ENCODE data around the gene METTL8. TPM values are rescaled to one million over a fixed set of nuclear protein-coding genes. Genes with fewer than 3 reads are reported as not detected.

METTL8 gene
- total RNA-seq, 6 donors from 2014 or later = 6.1 to 15.4 (median 13.0) TPM

GRCh38 chr2:171393487-171393886 is 40.3 kb downstream of the METTL8 start:
- Histone ChIP-seq H3K27ac (no peak overlapping the region), H3K4me1 (no peaks in the 10 kb centered on the region), H3K9me3 (no peaks in the 10 kb centered on the region), H3K4me3 (no peak overlapping the region), H3K36me3 (no peaks in the 10 kb centered on the region), H3K27me3 (no peaks in the 10 kb centered on the region)
- DNase-seq (no peak), ATAC-seq (ENCODE audit: low FRiP score in 2 of 2) (no peak)
- TF ChIP-seq, protein P1, sequence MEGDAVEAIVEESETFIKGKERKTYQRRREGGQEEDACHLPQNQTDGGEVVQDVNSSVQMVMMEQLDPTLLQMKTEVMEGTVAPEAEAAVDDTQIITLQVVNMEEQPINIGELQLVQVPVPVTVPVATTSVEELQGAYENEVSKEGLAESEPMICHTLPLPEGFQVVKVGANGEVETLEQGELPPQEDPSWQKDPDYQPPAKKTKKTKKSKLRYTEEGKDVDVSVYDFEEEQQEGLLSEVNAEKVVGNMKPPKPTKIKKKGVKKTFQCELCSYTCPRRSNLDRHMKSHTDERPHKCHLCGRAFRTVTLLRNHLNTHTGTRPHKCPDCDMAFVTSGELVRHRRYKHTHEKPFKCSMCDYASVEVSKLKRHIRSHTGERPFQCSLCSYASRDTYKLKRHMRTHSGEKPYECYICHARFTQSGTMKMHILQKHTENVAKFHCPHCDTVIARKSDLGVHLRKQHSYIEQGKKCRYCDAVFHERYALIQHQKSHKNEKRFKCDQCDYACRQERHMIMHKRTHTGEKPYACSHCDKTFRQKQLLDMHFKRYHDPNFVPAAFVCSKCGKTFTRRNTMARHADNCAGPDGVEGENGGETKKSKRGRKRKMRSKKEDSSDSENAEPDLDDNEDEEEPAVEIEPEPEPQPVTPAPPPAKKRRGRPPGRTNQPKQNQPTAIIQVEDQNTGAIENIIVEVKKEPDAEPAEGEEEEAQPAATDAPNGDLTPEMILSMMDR (IDR thresholded peaks at IDR 0.05) = no peak
- no peak for TF ChIP-seq POLR2AphosphoS5 (IDR thresholded peaks at IDR 0.05)
- 96 to 100% methylated on average over 1 of the region's 1 CpG for WGBS, 2 donors

- ATAC-seq (ENCODE audit: low FRiP score in 2 of 2) (no peak), DNase-seq (no peak)
- Histone ChIP-seq H3K27ac (no peak overlapping the region), H3K9me3 (no peaks in the 10 kb centered on the region), H3K27me3 (no peaks in the 10 kb centered on the region), H3K36me3 (no peaks in the 10 kb centered on the region), H3K4me1 (no peaks in the 10 kb centered on the region), H3K4me3 (no peak overlapping the region)
- no peak for TF ChIP-seq POLR2AphosphoS5 (IDR thresholded peaks at IDR 0.05)
- TF ChIP-seq POLR2A (IDR thresholded peaks at IDR 0.05) = no peak
- no peak for TF ChIP-seq EP300 (IDR thresholded peaks at IDR 0.05)
- TF ChIP-seq, protein P1 (IDR thresholded peaks at IDR 0.05) = no peak
- WGBS, 2 donors = 86 to 98% methylated on average over 2 of the region's 2 CpGs
Observed at GRCh38 chr2:171391532-171391931, 42.3 kb downstream of the METTL8 start.

- Histone ChIP-seq H3K27me3 (no peaks in the 10 kb centered on the region), H3K4me1 (no peaks in the 10 kb centered on the region), H3K4me3 (no peak overlapping the region), H3K36me3 (no peaks in the 10 kb centered on the region), H3K9me3 (no peaks in the 10 kb centered on the region), H3K27ac (no peak overlapping the region)
- DNase-seq (no peak), ATAC-seq (ENCODE audit: low FRiP score in 2 of 2) (no peak)
- WGBS, 2 donors = 90 to 94% methylated on average over 1 of the region's 1 CpG
- TF ChIP-seq POLR2A (IDR thresholded peaks at IDR 0.05) (no peak), POLR2AphosphoS5 (IDR thresholded peaks at IDR 0.05) (no peak), EP300 (IDR thresholded peaks at IDR 0.05) (no peak)
- TF ChIP-seq, protein P1 (IDR thresholded peaks at IDR 0.05) = no peak
Observed at GRCh38 chr2:171390941-171391516, 42.8 kb downstream of the METTL8 start.

DNA sequence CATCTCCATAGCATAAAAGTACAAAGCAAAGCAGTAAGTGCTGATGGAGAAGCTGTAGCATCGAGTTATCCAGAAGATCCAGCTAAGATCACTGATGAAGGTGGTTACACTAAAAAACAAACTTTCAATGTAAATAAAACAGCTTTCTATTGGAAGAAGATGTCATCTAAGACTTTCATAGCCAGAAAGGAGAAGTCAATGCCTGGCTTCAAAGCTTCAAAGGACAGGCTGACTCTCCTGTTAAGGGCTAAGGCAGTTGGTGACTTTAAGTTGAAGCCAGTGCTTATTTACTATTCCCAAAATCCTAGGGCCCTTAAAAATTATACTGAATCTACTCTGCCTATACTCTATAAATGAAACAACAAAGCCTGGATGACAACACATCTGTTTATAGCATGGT is 44.0 kb downstream of the METTL8 start:
- no peak overlapping the region for H3K4me3 ChIP-seq
- TF ChIP-seq EP300 (IDR thresholded peaks at IDR 0.05) (no peak), POLR2AphosphoS5 (IDR thresholded peaks at IDR 0.05) (no peak), POLR2A (IDR thresholded peaks at IDR 0.05) (no peak)
- TF ChIP-seq, protein P1 (IDR thresholded peaks at IDR 0.05) = no peak
- no peaks in the 10 kb centered on the region for H3K27me3 ChIP-seq
- WGBS, 2 donors = 97 to 100% methylated on average over 1 of the region's 1 CpG
- no peak overlapping the region for H3K27ac ChIP-seq
- no peaks in the 10 kb centered on the region for H3K4me1 ChIP-seq
- ATAC-seq (ENCODE audit: low FRiP score in 2 of 2) (no peak), DNase-seq (no peak)
- H3K9me3 ChIP-seq = no peaks in the 10 kb centered on the region
- no peaks in the 10 kb centered on the region for H3K36me3 ChIP-seq

- TF ChIP-seq, protein P1 (IDR thresholded peaks at IDR 0.05) = no peak
- TF ChIP-seq EP300 (IDR thresholded peaks at IDR 0.05) = no peak
- no peak for TF ChIP-seq POLR2AphosphoS5 (IDR thresholded peaks at IDR 0.05)
- no peak for TF ChIP-seq POLR2A (IDR thresholded peaks at IDR 0.05)
- H3K27me3 ChIP-seq = no peaks in the 10 kb centered on the region
- H3K9me3 ChIP-seq = no peaks in the 10 kb centered on the region
- no peak overlapping the region for H3K27ac ChIP-seq
- no peaks in the 10 kb centered on the region for H3K4me1 ChIP-seq
- DNase-seq = no peak
- whole genome bisulfite sequencing, 2 donors = 100% methylated on average over 1 of the region's 1 CpG
- no peak overlapping the region for H3K4me3 ChIP-seq
- no peak for ATAC-seq (ENCODE audit: low FRiP score in 2 of 2)
- H3K36me3 ChIP-seq = no peaks in the 10 kb centered on the region
Observed at GRCh38 chr2:171389325-171389724, 44.5 kb downstream of the METTL8 start.

Data from upper lobe of left lung (tissue), 6 donors.